ENCODE measurements around the gene EEF1B2.
"Not testable (repeated sequence)": the region's sequence is repeated elsewhere in the genome, so short reads cannot be mapped to it uniquely, and the experiment has no call there.

The EEF1B2 gene

DNA sequence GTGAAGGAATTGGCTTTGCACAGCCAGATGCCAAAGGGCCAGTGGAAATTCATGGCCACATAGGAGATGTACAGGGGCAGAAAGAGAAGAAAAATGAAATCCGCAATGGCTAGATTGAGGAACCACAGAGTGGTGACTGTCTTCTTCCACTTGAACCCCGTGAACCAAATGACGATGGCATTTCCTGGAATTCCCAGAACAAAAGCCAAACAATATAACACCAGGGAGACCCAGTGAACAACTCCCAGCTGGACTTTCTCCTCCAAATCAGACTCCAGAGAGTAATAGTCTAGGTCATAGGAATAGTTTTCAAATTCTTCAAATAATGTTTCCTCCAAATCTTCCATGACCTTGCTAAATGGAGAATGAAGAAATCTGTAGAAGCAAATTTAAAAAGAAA, 17.2 kb downstream of the EEF1B2 start:
- Mint-ChIP-seq H3K4me3 (no peak overlapping the region), H3K27ac (no peak overlapping the region), H3K4me1 (ENCODE audit: low read depth in 2 of 2) (no peaks in the 10 kb centered on the region), H3K36me3 (ENCODE audit: insufficient read depth) (peaks cover 6% of the 10 kb centered on the region), H3K27me3 (peaks cover 3 to 9% of the 10 kb centered on the region in 2 donors), H3K9me3 (no peaks in the 10 kb centered on the region)
- ATAC-seq (replicated peaks) (no peak), DNase-seq (no peak)

DNA sequence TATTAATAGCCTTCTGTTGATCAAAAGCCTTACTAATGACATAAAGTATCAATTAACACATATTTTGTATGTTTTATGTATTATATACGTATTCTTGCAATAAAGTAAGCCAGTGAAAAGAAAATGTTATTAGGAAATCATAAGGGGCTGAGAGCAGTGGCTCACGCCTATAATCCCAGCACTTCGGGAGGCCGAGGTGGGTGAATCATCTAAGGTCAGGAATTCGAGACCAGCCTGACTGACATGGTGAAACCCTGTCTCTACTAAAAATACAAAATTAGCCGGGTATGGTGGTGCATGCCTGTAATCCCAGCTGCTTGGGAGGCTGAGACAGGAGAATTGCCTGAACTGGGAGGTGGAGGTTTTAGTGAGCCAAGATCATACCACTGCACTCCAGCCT, 21.8 kb downstream of the EEF1B2 start:
- ATAC-seq (replicated peaks); H3K36me3 Mint-ChIP-seq (ENCODE audit: insufficient read depth); H3K27ac Mint-ChIP-seq: not testable (repeated sequence)

DNA sequence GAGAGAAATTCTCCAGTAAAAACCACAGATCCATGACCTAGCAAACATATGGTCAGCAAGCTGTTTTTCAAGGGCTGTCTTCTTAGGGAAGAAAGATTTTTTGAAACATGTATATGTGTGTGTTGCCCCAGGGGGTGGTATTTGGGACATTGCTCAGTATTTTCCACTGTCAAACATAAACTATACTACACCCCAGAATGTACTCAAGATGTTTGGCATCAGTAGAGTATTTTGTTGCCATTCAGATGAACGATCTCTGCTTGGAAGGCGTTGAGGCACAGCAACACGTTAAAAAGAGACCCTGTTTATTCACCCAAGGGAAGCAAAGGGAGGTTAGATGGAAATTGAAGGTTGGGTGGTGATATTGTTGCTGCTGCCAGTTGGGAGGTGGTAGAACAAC, 30.0 kb downstream of the EEF1B2 start:
- H3K27me3 Mint-ChIP-seq: peaks cover 15 to 21% of the 10 kb centered on the region in 2 donors
- ATAC-seq (replicated peaks) (no peak), DNase-seq (no peak)
- no peak overlapping the region for H3K4me3 Mint-ChIP-seq
- no peaks in the 10 kb centered on the region for H3K4me1 Mint-ChIP-seq (ENCODE audit: low read depth in 2 of 2)
- no peaks in the 10 kb centered on the region for H3K9me3 Mint-ChIP-seq
- no peak overlapping the region for H3K27ac Mint-ChIP-seq
- no peaks in the 10 kb centered on the region for H3K36me3 Mint-ChIP-seq (ENCODE audit: insufficient read depth)

More for the DNA sequence above, 21.8 kb downstream of the EEF1B2 start:
- H3K4me3 Mint-ChIP-seq; H3K9me3 Mint-ChIP-seq; H3K4me1 Mint-ChIP-seq (ENCODE audit: low read depth in 2 of 2); DNase-seq: not testable (repeated sequence)
- H3K27me3 Mint-ChIP-seq: peaks cover 2 to 14% of the 10 kb centered on the region in 2 donors

DNA sequence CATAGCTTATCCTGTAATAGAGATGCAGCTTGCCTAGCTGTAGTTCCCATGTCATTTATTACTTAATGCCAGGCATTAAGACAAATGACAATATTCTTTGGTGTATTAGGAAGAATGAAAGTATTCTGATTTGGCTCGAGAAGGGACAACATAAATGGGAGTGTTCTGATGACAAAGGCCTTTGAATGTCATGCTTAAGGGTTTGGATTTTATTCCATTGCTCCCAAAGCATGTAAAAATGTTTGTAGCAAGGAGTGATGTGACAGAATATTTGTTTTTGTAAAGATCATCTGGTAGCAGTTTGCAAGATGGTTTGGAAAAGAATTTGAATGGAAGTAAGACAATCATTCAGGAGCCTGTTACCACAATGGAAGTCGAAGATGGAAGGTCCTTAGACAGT, 30.4 kb downstream of the EEF1B2 start:
- ATAC-seq (replicated peaks): no peak
- H3K4me3 Mint-ChIP-seq: no peak overlapping the region
- no peaks in the 10 kb centered on the region for H3K4me1 Mint-ChIP-seq (ENCODE audit: low read depth in 2 of 2)
- no peak overlapping the region for H3K27ac Mint-ChIP-seq
- no peaks in the 10 kb centered on the region for H3K36me3 Mint-ChIP-seq (ENCODE audit: insufficient read depth)
- H3K9me3 Mint-ChIP-seq: no peaks in the 10 kb centered on the region
- H3K27me3 Mint-ChIP-seq: peaks cover 18 to 25% of the 10 kb centered on the region in 2 donors
- no peak for DNase-seq

DNA sequence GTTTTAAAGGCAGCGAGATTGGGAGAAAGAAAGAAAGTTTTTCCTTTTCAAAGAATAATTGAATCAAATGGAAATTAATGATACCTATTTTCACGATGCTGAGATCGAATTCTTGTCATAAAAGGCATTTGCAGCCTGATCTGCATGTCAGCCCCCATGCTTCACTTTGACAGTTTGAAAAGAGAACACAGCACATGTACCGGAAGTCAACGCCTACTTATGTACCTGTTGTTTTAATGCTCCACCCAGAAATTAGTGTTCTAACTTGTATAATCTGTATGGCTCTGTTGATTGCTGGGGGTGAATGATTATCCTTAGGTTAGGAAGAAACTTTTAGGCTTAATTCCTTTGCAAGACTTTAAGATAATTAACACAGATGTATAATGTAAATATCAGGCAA, 31.0 kb downstream of the EEF1B2 start:
- Mint-ChIP-seq H3K36me3 (ENCODE audit: insufficient read depth) (peaks cover 3% of the 10 kb centered on the region), H3K4me1 (ENCODE audit: low read depth in 2 of 2) (no peaks in the 10 kb centered on the region), H3K9me3 (no peaks in the 10 kb centered on the region), H3K27me3 (peaks cover 21 to 29% of the 10 kb centered on the region in 2 donors), H3K27ac (no peak overlapping the region), H3K4me3 (no peak overlapping the region)
- DNase-seq: no peak
- no peak for ATAC-seq (replicated peaks)

DNA sequence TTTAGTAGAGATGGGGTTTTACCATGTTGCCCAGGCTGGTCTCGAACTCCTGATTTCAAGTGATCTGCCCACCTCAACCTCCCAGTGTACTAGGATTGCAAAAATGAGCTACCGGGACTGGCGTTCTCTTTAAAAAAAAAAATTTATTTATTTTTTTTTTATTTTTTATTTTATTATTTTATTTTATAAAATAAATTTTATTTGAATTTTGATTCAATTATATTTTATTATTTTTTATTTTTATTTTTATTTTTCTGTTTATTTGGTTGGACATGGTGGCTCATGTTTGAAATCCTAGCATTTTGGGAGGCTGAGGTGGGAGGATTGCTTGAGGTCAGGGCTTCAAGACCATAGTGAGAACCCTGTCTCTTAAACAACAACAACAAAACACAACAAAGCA, 32.5 kb downstream of the EEF1B2 start:
- H3K27ac Mint-ChIP-seq: no peak overlapping the region
- no peaks in the 10 kb centered on the region for H3K4me1 Mint-ChIP-seq (ENCODE audit: low read depth in 2 of 2)
- peaks cover 6% of the 10 kb centered on the region for H3K36me3 Mint-ChIP-seq (ENCODE audit: insufficient read depth)
- H3K4me3 Mint-ChIP-seq: no peak overlapping the region
- no peaks in the 10 kb centered on the region for H3K9me3 Mint-ChIP-seq
- DNase-seq (no peak), ATAC-seq (replicated peaks) (no peak)
- H3K27me3 Mint-ChIP-seq: peaks cover 28 to 37% of the 10 kb centered on the region in 2 donors

DNA sequence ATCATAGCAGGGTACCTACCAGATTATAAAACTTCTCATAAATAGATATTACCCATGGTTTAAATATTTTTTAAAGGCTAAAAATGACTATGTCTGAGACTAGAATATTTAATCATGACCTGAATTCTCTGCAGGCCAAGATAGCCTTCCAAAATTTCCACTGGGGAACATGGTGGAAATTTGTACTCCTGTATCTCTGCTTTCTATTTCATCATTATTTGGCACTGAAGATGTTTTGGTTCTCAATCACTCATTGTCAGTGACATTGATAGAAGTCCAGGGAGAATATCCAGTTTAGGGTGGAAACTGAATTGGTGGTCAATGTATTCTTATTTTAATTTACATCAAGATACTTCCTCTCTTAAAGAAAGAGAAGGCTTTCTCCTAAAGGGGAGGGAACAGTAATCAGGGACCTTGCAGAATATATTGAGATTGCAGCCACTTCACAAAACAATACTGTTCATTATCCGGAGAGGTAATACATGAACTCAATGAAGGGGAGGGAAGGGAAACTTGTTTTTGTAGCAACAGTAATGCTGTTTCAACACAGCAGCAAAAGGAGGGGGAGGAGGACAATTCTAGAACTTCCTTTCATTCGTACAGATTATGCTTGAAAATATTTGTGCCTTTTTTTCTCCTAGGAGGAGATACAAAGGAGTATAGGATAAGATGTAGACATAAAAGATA, 34.1 kb downstream of the EEF1B2 start:
- H3K4me3 Mint-ChIP-seq: no peak overlapping the region
- no peak for DNase-seq
- H3K4me1 Mint-ChIP-seq (ENCODE audit: low read depth in 2 of 2): no peaks in the 10 kb centered on the region
- no peak for ATAC-seq (replicated peaks)
- H3K27ac Mint-ChIP-seq: no peak overlapping the region
- H3K9me3 Mint-ChIP-seq: no peaks in the 10 kb centered on the region
- peaks cover 6% of the 10 kb centered on the region for H3K36me3 Mint-ChIP-seq (ENCODE audit: insufficient read depth)
- H3K27me3 Mint-ChIP-seq: peaks cover 38 to 52% of the 10 kb centered on the region in 2 donors

DNA sequence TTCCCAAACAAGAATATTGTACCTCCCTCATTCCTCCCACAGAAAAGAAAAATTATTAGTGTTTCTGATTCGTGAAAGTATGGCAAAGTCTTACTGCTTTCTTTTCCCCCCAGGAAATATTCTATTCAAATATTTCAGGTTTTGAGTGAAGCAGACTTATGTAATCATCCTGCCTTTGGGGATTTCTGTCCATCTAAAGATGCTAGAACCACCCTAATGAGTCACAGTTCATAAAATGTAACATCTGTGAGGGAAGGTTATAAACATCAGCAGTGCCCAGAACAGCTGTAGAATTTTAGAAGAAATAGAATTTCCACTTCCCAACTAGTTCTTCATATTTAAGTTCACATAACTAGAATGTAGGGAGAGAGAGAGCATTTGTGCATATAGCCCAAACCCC, 39.0 kb downstream of the EEF1B2 start:
- DNase-seq (no peak), ATAC-seq (replicated peaks) (no peak)
- Mint-ChIP-seq H3K4me3 (no peak overlapping the region), H3K27me3 (peaks cover 38 to 48% of the 10 kb centered on the region in 2 donors), H3K27ac (no peak overlapping the region), H3K4me1 (ENCODE audit: low read depth in 2 of 2) (no peaks in the 10 kb centered on the region), H3K36me3 (ENCODE audit: insufficient read depth) (peaks cover 9% of the 10 kb centered on the region), H3K9me3 (no peaks in the 10 kb centered on the region)

DNA sequence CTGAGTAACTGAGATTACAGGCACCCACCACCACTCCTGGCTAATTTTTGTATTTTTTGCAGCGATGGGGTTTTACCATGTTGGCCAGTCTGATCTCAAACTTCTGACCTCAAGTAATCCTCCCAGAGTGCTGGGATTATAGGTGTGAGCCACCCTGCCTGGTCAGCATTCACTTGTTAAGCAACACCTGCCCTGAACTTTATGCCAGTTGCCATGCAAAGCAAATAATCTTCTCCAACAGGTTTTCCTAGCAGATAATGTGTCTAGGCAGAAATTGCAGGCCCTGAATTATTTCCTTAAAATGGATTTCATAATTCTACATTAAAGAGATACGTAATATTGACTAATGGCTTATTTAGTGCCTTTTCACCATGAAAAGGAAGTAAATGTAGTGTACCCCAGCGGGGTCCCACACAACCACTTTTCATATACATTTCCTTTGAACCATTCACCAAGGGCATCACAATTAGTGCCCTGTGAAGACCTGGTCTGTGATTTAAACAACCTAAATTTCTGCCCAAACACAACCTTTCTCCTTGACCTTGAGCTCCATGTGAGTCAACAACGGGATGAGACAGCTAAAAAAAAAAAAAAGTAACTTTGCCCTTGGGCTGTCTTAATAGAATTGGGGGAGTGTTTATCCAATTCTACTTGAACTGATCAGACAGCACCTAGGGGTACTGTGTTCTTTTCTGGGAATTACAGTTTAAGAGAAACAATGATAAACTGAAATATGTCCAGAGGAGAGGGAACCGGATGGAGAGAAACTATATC, 41.6 kb downstream of the EEF1B2 start:
- no peak overlapping the region for H3K4me3 Mint-ChIP-seq
- H3K36me3 Mint-ChIP-seq (ENCODE audit: insufficient read depth): peaks cover 3% of the 10 kb centered on the region
- H3K4me1 Mint-ChIP-seq (ENCODE audit: low read depth in 2 of 2): no peaks in the 10 kb centered on the region
- no peak for ATAC-seq (replicated peaks)
- no peak overlapping the region for H3K27ac Mint-ChIP-seq
- no peaks in the 10 kb centered on the region for H3K9me3 Mint-ChIP-seq
- no peak for DNase-seq
- peaks cover 27 to 35% of the 10 kb centered on the region in 2 donors for H3K27me3 Mint-ChIP-seq

DNA sequence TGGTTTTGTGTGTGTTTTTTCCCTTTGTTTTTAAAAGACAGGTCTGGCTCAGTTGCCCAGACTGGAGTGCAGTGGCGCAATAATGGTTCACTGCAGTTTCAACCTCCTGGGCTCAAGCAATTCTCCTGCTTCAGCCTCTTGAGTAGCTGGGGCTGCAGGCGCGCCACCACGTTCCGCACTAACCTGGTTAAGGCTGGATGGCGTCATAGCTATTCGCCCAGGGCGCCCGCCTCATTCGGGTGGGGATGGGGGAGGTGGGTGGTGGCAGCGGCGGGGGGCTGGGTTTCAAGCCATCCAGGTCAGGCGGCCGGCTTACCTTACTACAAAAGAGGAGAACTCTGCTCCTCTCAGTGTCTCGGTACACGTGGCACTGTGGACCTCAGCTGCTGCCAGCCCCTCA, 42.8 kb downstream of the EEF1B2 start:
- DNase-seq: no peak

DNA sequence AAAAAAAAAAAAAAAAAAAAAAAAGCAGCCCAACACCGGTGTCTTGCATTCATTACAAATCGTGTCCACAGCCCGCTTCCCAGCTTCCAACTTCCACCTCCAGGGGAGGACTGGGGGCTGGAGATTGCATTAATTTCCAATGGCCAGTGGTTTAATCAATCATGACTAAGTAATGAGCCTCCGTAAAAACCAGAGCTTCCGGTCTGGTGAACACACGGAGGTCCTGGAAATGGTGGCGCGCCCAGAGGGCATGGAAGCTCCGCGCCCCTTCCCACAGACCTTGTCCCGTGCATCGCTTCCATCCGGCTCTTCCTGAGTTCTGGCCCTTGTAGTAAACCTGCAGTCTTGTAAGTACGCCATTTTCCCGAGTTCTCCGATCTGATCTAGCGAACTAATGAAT, 43.6 kb downstream of the EEF1B2 start:
- ATAC-seq (replicated peaks): no peak
- Mint-ChIP-seq H3K9me3 (no peaks in the 10 kb centered on the region), H3K36me3 (ENCODE audit: insufficient read depth) (peaks cover 3% of the 10 kb centered on the region), H3K27ac (no peak overlapping the region), H3K4me3 (no peak overlapping the region), H3K4me1 (ENCODE audit: low read depth in 2 of 2) (no peaks in the 10 kb centered on the region), H3K27me3 (peaks cover 15% of the 10 kb centered on the region in 2 donors)
- DNase-seq: no peak

More for the DNA sequence above, 42.8 kb downstream of the EEF1B2 start:
- ATAC-seq (replicated peaks): no peak
- H3K27ac Mint-ChIP-seq: no peak overlapping the region
- no peak overlapping the region for H3K4me3 Mint-ChIP-seq
- H3K9me3 Mint-ChIP-seq: no peaks in the 10 kb centered on the region
- peaks cover 3% of the 10 kb centered on the region for H3K36me3 Mint-ChIP-seq (ENCODE audit: insufficient read depth)
- peaks cover 17 to 24% of the 10 kb centered on the region in 2 donors for H3K27me3 Mint-ChIP-seq
- no peaks in the 10 kb centered on the region for H3K4me1 Mint-ChIP-seq (ENCODE audit: low read depth in 2 of 2)

DNA sequence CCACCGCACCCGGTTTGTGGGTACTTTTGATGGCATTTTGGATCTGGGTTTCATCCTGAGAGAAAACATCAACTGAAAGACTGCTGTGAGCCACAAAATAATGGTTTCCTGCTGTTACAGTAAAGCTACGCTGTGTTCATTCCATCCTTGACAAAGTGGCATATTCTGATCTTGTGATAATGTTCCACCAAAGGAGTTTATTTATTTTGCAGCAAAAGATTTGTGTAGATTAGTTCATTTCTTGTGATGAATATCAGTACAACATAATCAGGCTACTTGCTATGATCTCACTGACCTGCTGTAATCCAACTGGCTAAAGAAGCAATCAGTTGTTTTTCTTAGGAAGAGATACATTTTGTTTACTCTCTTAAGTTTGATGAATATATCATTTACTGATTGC, 45.0 kb downstream of the EEF1B2 start:
- no peak overlapping the region for H3K27ac Mint-ChIP-seq
- H3K36me3 Mint-ChIP-seq (ENCODE audit: insufficient read depth): peaks cover 3% of the 10 kb centered on the region
- H3K9me3 Mint-ChIP-seq: no peaks in the 10 kb centered on the region

DNA sequence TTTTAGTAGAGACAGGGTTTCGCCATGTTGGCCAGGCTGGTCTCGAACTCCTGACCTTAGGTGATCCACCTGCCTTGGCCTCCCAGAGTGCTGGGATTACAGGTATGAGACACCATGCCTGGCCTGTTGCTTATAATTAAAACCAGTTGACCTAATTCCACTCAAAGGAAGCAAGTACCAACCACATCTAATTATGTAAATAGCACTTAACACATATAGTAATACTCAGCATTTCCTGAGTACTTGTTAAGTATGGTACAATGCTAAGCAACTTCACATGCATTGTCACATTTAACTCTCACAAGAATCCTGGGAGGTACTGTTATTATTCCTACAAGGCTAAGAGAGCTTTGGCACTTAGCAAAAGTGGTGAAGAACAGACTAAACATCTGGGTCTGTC, 47.6 kb downstream of the EEF1B2 start:
- not testable (repeated sequence) for H3K9me3 Mint-ChIP-seq; H3K27me3 Mint-ChIP-seq; H3K4me3 Mint-ChIP-seq; DNase-seq; ATAC-seq (replicated peaks); H3K27ac Mint-ChIP-seq; H3K36me3 Mint-ChIP-seq (ENCODE audit: insufficient read depth); H3K4me1 Mint-ChIP-seq (ENCODE audit: low read depth in 2 of 2)

More for the DNA sequence above, 45.0 kb downstream of the EEF1B2 start:
- H3K4me3 Mint-ChIP-seq: no peak overlapping the region
- peaks cover 5 to 10% of the 10 kb centered on the region in 2 donors for H3K27me3 Mint-ChIP-seq
- DNase-seq (no peak), ATAC-seq (replicated peaks) (no peak)
- H3K4me1 Mint-ChIP-seq (ENCODE audit: low read depth in 2 of 2): no peaks in the 10 kb centered on the region

DNA sequence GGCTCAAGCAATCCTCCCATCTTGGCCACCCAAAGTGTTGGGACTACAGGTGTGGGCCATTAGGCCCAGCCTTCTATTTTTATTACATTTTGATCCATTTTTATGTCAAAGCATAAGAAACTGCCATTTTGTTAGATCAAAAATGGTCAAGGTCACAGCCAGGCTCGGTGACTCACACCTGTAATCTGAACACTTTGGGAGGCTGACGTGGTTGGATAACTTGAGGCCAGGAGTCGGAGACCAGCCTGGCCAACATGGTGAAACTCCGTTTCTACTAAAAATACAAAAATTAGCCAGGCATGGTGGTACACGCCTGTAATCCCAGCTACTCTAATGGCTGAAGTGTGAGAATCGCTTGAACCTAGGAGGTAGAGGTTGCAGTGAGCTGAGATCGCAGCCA, 49.2 kb downstream of the EEF1B2 start:
- no peaks in the 10 kb centered on the region for H3K9me3 Mint-ChIP-seq

More for the DNA sequence above, 49.2 kb downstream of the EEF1B2 start:
- no peak for DNase-seq
- H3K27ac Mint-ChIP-seq: no peak overlapping the region
- peaks cover 0 to 1% of the 10 kb centered on the region in 2 donors for H3K4me1 Mint-ChIP-seq (ENCODE audit: low read depth in 2 of 2)
- H3K27me3 Mint-ChIP-seq: peaks cover 0 to 10% of the 10 kb centered on the region in 2 donors
- ATAC-seq (replicated peaks): no peak
- no peaks in the 10 kb centered on the region for H3K36me3 Mint-ChIP-seq (ENCODE audit: insufficient read depth)
- H3K4me3 Mint-ChIP-seq: no peak overlapping the region
